Measurements from ENCODE around the gene GRM4.

GRM4 gene

GRCh38 chr6:33999567-33999966, 146.3 kb downstream of the GRM4 start:
- no peak for DNase-seq (ENCODE audit: low read depth in 4 of 4, low spot score in 1 of 4)

DNA sequence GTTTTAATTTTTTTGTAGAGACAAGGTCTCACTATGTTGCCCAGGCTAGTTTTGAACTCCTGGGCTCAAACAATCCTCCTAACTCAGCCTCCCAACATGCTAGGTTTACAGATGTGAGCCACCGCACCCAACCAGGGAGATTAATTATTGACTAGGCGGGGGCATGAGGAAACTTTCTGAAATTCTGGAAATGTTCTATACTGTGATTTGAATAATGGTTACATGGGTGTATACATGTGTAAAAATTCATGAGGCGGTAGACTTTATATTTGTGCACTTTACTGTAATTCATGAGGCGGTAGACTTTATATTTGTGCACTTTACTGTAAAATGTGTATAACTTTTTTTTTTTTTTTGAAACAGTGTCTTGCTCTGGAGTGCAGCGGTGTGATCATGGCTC, 147.2 kb downstream of the GRM4 start:
- no peak for DNase-seq (ENCODE audit: low read depth in 4 of 4, low spot score in 1 of 4)

DNA sequence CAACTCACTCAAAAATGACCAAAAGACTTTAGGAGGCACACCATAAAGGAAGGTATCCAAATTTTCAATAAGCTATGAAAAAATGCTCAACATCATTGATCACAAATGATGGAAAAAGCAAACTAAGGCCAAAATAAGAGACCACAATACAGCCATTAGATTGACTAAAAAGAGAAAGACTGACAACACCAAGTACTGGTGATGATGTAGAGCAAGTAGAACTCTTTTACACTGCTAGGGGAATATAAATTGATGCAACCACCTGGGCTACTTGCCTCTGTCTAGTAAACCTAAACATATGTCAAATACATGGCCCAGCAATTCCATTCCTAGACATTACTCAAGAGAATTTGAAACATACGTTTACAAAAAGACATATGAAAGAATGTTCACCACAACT, 148.6 kb downstream of the GRM4 start:
- no peak for DNase-seq (ENCODE audit: low read depth in 4 of 4, low spot score in 1 of 4)

DNA sequence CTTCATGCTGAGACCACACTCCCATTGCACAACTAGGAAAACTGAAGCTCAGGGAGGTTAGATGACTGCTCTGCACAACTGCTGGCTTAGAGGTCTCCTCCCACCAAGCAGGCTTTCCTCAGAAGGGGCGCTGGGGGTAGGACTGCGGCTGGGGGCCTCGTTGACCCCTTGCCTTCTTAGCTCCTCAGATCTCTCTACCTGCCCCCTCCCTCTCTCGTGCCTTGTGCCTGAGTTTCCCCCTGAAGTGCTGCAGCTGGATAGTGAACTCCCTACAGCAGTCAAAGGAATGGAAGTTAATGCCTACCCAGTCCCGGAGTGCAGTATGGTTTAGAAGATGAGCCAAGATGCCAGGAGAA, 149.8 kb downstream of the GRM4 start:
- no peak for DNase-seq (ENCODE audit: low read depth in 4 of 4, low spot score in 1 of 4)

DNA sequence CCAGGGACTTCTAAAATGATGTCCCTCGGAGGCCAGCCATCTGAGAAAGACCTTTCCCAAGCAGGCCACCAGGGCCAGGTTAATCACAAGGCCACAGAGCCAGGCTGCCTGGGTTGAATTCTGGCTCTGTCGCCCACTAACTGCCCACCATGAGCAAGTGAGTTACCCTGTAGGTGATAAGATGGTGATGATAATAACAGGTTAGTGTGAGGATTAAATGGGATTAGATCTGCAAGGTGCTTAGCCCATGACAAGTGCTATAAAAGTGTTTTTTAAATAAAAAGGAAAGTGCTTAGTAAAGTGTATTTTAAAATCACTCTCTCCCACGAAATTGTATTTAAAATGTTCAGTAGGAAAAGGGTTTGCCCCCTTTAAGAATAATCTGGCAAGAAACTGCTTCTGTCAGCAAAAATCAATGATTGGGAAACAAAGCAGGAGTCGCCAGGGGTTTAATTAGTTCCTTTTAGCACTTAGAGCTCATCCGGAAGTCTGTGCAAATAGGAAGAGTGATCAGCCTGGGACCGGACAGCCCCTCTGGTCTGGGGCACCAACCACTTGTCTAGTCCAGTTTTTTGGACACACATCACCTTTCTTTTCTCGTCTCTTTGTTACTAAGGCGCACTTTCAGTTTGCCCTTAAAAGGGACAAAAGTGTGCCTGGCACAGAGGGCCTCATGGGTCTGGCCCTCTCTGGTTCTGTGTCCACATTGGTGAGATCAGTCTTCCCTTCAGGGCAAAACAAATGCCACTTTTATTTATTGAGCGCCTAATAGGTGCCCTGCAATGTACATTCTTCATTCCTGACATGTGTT, 150.4 kb downstream of the GRM4 start:
- no peak for DNase-seq (ENCODE audit: low read depth in 4 of 4, low spot score in 1 of 4)

DNA sequence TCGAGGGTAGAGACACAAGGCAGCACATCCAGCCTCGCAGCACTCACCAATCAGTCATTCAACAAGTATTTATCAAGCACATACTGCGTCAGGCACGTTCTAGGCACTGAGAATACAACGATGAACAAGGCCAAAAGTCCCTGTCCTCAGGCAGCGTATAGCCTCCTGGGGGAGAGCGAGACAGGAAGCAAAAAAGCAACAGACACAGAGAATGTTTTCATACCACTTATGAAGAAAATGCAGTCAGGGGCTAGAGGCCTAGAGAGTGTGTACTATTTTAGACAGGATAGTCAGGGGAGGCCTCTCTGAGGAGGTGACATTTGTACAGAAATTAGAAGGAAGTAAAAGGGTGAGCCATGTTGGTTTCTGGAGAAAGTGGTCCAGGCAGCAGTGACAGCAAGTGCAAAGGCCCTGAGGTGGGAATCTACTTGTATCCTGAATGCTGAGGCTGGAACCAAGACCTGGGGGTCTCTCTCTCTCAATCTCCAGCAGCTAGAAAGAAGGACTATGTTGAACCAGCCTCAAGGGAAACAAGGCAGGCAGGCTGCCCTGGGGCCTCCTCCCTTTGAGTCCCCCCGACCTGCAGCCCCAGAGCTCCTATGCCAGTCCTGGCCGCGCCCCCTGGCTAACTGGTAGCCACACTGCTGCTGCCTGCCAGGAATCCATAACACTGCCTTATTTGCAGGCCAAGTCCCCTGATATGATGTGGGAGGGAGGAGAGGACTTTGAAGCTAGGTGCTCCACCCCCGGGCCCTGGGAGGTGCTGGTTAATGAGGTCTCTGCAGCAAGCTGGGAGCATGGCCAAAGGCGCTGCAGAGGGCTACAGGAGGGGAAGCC, 151.2 kb downstream of the GRM4 start:
- DNase-seq (ENCODE audit: low read depth in 4 of 4, low spot score in 1 of 4) = no peak

DNA sequence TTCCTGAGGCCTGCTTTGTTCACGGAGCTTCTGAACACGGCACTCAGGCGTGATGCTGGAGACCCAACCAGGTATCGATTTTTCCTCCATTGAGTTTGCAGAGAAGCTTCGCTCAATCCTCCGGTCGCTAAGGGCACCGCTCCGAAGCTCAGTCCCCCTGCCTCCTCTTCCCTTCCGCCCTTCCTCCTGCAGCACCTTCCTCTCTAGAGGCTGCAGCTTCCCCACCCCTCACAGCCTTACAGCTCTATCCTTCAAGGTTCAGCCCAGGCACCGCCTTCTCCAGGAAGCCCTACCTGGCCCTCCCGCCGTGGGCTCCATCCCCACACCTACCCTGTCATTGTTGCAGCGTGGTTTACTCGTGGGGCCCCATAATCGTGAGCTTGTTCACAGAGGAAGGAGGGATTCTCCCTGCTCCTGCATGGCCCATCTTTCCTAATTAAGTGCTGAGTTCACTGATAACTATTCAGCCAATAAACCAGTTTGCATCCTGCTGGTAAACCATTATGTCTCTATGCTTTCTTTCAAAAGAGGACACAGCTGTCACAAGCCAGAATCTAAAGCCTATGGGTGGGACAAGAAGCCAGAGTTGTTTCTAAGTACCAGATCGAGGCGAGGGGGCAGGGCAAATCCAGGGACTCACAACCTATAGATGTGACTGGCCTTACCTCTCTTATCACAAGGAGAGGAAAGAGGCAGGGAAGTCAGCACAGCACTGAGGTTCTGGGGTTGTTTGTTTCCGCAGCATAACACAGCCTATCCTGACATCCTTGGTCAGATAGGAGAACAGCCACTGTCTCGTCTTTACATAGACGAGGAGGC, 152.0 kb downstream of the GRM4 start:
- no peak for DNase-seq (ENCODE audit: low read depth in 4 of 4, low spot score in 1 of 4)

- no peak for DNase-seq (ENCODE audit: low read depth in 4 of 4, low spot score in 1 of 4)
These were observed 152.8 kb downstream of the GRM4 start for GRCh38 chr6:33993091-33993490.

GRCh38 chr6:33992191-33992590, 153.7 kb downstream of the GRM4 start:
- no peak for DNase-seq (ENCODE audit: low read depth in 4 of 4, low spot score in 1 of 4)

- no peak for DNase-seq (ENCODE audit: low read depth in 4 of 4, low spot score in 1 of 4)
These were observed 154.3 kb downstream of the GRM4 start for GRCh38 chr6:33991610-33992009.

DNA sequence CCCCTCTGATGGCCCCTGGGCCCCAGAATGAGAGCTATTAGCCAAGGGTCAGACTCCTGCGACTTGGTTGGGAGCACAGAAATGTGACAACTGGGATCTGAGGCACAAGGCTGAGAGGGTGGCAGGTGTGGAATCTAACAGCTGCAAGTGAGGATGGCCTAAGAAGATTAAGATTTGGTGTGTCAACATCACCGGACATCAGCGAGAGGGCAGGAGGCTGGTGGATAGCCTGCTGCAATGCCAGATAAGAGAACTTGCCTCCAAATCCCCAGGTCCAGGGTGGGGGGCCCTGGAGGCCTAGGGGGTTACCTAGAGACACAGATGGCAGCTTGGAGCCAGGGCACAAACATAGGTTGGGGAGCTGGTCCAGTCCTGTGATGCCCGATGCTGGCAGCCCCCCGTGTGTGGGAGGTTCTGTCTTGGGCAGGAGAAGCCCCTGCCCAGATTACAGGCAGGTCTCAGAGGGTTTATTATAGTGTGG, 155.8 kb downstream of the GRM4 start:
- no peak for DNase-seq (ENCODE audit: low read depth in 4 of 4, low spot score in 1 of 4)

- no peak for DNase-seq (ENCODE audit: low read depth in 4 of 4, low spot score in 1 of 4)
These were observed 156.7 kb downstream of the GRM4 start for GRCh38 chr6:33989016-33989854.

DNA sequence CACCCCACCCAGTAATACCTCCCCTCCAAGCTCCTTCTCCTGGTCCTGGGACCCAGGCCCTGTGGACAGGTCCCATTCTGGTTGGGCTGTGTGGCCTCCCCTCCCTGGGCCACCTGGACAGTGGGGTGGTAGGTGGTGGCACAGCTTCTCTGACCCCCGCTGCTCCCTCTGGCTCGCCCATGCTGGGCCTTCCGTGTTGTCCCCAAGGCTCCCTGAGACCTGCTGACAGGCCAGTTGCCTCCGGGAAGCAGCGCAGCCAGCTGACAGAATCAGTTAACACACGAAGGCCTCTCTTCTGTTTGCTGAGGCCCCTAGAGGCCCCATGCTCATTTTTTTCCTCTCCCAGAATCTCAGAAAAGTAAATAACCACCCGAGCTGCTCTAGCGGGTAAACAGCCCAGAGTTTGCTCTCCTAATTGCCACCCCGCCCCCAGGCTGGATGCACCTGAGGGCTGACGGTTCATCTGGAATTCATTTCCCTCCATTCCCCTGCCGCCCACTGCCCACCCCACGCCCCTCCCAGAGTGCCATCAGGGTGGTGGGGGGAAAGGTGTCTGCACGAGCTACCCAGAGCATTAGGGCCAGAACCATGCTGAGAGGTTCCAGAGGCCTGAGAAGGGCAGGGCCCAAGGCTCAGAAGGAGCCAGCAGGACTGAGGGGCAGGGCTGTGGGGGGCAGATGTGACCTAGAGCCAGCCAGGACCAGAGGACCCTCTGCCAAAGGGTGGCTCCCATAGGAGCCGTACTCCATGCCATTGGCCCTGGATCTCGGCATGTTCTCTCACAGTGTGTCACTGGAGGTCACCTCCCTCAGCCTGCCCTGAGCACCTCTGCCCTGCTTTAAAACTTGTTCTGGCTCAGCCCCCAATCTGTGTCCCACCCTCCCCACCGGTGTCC, 157.5 kb downstream of the GRM4 start:
- no peak for DNase-seq (ENCODE audit: low read depth in 4 of 4, low spot score in 1 of 4)

- DNase-seq (ENCODE audit: low read depth in 4 of 4, low spot score in 1 of 4) = no peak
These were observed 158.3 kb downstream of the GRM4 start for GRCh38 chr6:33987531-33988021.

DNA sequence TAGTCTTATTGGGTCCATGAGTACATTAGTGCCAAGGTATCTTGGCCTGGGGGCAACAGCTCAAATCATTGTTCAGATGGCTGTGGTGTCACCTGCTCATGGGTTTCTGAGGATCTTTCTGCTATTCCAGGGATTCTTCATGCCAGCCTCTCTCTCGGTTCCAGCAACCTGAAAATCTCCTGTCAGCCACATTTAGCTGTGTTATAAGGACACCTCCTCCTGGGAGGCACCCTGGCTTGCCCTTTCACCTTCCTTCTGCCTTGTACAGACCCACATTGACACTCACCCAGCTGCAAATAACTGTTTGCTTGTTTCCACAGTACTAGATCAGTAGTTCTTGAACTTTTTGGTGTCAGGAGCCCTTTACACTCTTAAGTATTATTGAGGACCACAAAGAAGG, 159.9 kb downstream of the GRM4 start:
- DNase-seq (ENCODE audit: low read depth in 4 of 4, low spot score in 1 of 4) = no peak

- no peak for DNase-seq (ENCODE audit: low read depth in 4 of 4, low spot score in 1 of 4)
These were observed 160.6 kb downstream of the GRM4 start for GRCh38 chr6:33985313-33985751.

DNA sequence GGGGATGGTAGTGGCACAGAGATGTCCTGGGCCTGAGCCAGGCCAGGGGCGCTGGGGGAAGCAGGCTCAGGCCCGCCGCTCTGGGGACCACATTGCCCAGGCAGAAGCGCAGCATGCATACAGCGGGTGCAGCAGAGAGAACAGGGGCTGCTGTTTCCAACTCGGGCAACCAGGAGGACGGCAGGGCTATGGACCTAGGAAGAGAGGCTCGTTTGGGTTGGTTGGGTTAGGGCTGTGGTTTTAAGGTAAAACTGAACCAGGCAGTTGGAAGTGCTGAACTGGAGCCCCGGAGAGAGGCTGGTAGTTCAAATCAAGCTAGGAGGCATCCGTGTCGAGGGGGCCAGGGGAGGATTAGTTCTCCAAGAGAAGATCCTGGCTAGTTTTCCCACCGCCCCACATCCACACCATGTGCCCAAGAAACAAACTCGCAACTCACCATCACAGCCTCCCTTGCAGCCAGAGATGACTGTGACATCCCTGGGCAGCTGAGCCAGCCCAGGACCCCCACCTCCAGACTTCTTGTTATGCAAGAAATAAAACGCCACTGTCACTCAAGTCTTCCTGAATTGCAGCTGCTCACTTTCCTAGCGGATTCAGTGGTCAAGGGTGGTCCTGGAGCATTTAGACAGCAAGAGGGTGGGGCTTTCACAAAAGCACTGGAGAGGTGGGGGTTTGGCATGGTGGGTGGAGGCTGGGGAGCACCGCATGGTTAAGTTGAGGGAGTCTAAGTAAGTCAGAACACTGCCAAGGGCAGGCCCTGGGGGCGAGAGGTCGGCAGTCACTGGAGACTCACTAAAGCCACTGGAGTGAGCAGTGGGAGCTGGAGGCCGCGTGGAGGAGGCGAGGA, 161.2 kb downstream of the GRM4 start:
- no peak for DNase-seq (ENCODE audit: low read depth in 4 of 4, low spot score in 1 of 4)

DNA sequence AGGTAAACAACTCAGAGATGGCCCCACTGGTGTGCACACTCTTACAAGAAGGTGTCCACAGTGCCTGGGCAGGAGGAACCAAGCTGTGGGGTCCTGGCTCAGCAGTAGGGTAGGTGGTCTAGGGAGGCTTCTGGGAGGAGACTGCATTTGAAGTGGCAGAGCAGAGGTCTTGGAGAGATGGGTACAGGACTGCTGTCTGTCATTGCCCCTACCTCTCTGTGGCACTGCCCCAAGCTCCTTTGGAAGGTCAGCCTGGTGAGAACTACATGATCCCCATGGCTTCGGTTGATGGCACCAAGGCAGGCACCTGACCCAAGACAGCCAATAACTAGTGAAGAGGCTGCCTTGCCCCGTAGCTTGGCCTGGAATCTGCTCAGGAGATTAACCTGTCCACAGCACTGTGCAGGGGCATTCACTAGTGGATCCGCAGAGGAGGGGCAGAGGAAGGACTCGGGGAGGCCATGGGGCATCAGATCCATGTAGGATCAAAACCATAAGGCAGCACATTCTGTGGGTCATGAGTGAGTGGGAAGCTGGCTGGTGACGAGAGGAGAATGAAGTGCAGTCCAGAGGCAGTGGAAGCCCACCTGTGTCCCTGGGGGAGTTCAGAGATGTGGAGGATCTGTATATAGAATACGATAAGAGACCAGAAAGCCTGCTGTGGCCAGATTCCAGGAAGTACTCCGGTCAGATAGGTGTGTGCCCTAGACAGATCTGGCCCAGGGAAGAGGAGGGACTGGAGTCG, 162.0 kb downstream of the GRM4 start:
- DNase-seq (ENCODE audit: low read depth in 4 of 4, low spot score in 1 of 4) = no peak

Data from stimulated activated CD4-positive, alpha-beta T cell treated with anti-CD3 and anti-CD28 coated beads, Interleukin-1b, Interleukin-23, amount 100 ng/mL, for 24 hours (primary cell).